ENCODE data around the gene FMNL2. TPM values are rescaled to one million over a fixed set of nuclear protein-coding genes. Genes with fewer than 3 reads are reported as not detected.

The FMNL2 gene
- total RNA-seq, 1 donor from 2014 or later = 166 TPM

DNA sequence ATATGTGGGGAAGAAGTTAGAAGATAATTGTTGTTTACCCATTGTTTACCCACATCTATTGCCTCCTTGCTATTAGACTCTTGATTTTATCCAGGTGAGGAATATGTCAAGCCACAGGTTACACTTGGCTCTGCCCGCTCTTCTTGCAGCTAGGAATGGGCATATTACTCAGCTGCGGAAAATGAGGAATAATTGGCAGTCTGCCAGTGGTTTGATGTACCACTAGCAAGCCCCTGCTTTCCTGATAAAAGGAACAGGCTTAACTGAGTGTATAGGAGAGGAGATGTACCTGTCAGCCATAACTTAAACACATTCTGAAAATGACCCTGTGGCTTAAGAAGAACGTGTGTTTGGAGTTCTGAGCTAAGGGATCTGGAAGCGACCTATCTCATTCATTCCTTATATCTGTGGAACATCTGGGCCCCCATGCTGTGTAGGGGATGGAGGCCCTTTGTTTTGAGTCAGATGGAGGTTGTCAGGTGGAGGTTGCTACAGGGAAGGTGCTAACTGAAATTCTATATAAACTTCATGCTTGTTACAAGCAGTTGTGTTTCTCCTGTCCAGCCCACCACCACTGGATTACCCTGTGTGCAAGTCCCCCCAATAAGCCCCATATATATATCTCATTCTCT, 4.6 kb upstream of the FMNL2 start:
- H3K36me3 Mint-ChIP-seq (ENCODE audit: unreplicated experiment) = no peaks in the 10 kb centered on the region
- TF ChIP-seq, protein P1, sequence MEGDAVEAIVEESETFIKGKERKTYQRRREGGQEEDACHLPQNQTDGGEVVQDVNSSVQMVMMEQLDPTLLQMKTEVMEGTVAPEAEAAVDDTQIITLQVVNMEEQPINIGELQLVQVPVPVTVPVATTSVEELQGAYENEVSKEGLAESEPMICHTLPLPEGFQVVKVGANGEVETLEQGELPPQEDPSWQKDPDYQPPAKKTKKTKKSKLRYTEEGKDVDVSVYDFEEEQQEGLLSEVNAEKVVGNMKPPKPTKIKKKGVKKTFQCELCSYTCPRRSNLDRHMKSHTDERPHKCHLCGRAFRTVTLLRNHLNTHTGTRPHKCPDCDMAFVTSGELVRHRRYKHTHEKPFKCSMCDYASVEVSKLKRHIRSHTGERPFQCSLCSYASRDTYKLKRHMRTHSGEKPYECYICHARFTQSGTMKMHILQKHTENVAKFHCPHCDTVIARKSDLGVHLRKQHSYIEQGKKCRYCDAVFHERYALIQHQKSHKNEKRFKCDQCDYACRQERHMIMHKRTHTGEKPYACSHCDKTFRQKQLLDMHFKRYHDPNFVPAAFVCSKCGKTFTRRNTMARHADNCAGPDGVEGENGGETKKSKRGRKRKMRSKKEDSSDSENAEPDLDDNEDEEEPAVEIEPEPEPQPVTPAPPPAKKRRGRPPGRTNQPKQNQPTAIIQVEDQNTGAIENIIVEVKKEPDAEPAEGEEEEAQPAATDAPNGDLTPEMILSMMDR (IDR thresholded peaks at IDR 0.05; ENCODE audit: partially characterized antibody, unreplicated experiment) = no peak
- DNase-seq = no peak
- H3K4me3 Mint-ChIP-seq (ENCODE audit: unreplicated experiment) = no peak overlapping the region
- H3K27me3 Mint-ChIP-seq (ENCODE audit: unreplicated experiment) = peaks cover 3% of the 10 kb centered on the region
- H3K27ac Mint-ChIP-seq (ENCODE audit: unreplicated experiment) = no peak overlapping the region
- H3K9me3 Mint-ChIP-seq (ENCODE audit: unreplicated experiment) = no peaks in the 10 kb centered on the region
- peaks cover 3% of the 10 kb centered on the region for H3K4me1 Mint-ChIP-seq (ENCODE audit: low read depth, unreplicated experiment)

DNA sequence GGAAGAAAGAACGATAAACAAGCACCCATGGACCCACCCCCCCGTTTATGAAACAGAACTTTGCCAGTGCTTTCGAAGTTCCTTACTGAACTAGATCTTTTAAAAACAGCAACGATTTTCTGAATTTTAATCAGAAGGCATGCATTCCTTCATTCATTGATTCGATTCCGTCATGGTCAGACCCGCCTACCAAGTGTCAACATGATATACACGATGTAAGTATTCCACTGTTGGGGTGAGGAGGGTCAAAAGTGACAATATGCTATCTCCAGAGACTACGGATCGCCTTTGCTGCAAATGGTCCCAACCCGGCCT, 316 bp upstream of the FMNL2 start:
- Mint-ChIP-seq H3K4me3 (ENCODE audit: unreplicated experiment) (peak overlapping the region; percentile 81), H3K27me3 (ENCODE audit: unreplicated experiment) (peaks cover 12% of the 10 kb centered on the region), H3K27ac (ENCODE audit: unreplicated experiment) (peak overlapping the region; percentile 50), H3K36me3 (ENCODE audit: unreplicated experiment) (no peaks in the 10 kb centered on the region), H3K9me3 (ENCODE audit: unreplicated experiment) (peaks cover 12% of the 10 kb centered on the region), H3K4me1 (ENCODE audit: low read depth, unreplicated experiment) (peaks cover 20% of the 10 kb centered on the region)
- DNase-seq = no peak
- TF ChIP-seq, protein P1 (IDR thresholded peaks at IDR 0.05; ENCODE audit: partially characterized antibody, unreplicated experiment) = no peak

DNA sequence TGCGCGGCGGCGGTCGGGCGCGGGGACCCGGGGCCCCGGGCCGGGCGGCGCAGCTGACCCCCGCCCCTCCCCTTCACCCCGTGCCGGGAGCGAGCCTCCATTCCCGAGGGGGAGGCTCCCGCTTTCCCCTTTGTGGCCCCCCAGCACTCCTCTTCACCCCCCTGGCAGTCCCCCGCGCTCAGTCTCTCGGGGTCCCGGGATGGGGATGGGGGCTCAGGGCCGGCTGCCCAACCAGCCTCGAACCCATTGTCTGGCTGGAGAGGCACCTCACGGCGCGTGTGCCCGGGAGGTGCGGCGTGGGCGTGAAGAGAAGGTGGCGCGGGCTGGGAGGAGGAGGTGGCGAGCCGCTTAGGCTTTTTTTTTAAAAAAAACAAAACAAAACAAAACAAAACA, 748 bp downstream of the FMNL2 start:
- no peak for DNase-seq
- Mint-ChIP-seq H3K4me1 (ENCODE audit: low read depth, unreplicated experiment) (peaks cover 25% of the 10 kb centered on the region), H3K27me3 (ENCODE audit: unreplicated experiment) (peaks cover 12% of the 10 kb centered on the region), H3K27ac (ENCODE audit: unreplicated experiment) (peak overlapping the region; percentile 88), H3K4me3 (ENCODE audit: unreplicated experiment) (peak overlapping the region; percentile 84), H3K9me3 (ENCODE audit: unreplicated experiment) (peaks cover 14% of the 10 kb centered on the region), H3K36me3 (ENCODE audit: unreplicated experiment) (no peaks in the 10 kb centered on the region)
- TF ChIP-seq, protein P1 (IDR thresholded peaks at IDR 0.05; ENCODE audit: partially characterized antibody, unreplicated experiment) = no peak

DNA sequence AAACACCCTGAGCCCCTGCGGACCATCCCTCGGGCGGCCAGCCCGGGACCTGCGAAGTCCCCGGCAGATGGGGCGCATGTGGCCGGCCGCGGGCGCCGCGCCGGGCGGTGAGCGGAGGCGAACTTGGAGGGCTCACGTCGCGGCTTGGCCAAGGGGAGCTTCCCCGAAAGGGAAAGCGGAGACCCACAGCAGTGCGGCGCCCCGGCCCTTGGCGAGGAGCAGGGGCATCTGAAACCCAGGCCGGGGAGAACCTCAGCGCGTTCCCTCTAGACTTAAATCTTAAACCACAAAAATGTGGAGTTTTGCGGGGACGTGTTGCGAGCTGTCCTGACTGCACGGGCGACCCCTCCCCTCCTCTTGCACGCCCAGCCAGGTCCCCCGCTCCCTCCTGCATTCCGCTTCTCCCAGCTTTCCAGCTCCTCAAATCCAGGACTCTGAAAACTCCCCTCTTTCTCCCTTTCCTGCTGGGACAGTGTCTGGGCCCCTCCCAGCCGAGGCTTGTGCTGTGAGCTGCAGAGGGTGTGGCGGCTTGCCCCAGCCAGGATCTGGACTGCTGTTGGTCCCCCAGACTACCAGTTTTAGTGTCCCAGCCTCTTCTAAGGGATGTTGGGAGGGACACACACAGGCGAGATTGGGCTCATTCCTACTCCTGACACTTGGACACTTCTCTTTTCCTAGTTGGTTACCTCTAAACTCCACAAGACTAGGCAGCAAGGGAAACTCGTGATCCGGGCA, 1.3 kb downstream of the FMNL2 start:
- DNase-seq = peak; percentile 68
- peaks cover 31% of the 10 kb centered on the region for H3K4me1 Mint-ChIP-seq (ENCODE audit: low read depth, unreplicated experiment)
- peak overlapping the region; percentile 97 for H3K4me3 Mint-ChIP-seq (ENCODE audit: unreplicated experiment)
- TF ChIP-seq, protein P1 (IDR thresholded peaks at IDR 0.05; ENCODE audit: partially characterized antibody, unreplicated experiment) = no peak
- H3K9me3 Mint-ChIP-seq (ENCODE audit: unreplicated experiment) = peaks cover 14% of the 10 kb centered on the region
- H3K27ac Mint-ChIP-seq (ENCODE audit: unreplicated experiment) = peak overlapping the region; percentile 93
- peaks cover 12% of the 10 kb centered on the region for H3K27me3 Mint-ChIP-seq (ENCODE audit: unreplicated experiment)
- no peaks in the 10 kb centered on the region for H3K36me3 Mint-ChIP-seq (ENCODE audit: unreplicated experiment)

DNA sequence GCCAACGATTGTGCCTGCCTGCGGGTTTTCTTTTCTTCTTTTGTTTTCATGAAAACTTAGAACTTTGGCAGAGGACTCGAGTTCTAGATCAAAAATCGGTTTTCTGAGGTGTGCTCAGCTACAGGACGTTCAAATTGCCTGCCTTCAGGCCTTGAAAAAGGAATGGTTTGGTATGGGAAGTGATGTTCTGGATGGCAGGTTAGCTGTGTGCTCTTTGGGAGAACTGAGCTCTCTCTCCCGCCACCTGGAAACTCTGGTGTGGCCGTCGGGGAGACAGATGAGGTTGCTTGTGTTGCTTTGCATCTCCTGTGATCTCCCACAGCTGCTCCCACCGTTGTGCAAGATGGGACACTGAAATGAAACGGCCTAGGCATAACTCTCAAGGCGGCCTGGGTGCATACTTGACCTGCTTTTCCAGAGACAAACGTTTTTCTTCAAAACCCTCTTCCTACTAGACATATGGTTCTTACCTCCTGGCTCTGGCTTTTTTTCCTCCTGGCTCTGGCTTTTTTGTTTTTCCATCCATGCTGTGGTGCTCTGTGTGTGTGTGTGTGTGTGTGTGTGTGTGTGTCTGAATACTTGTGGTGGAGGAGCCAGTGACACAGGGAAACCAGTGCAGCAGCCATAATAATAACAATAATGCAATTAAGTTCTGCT, 2.0 kb downstream of the FMNL2 start:
- H3K4me3 Mint-ChIP-seq (ENCODE audit: unreplicated experiment) = peak overlapping the region; percentile 97
- TF ChIP-seq, protein P1 (IDR thresholded peaks at IDR 0.05; ENCODE audit: partially characterized antibody, unreplicated experiment) = no peak
- peak overlapping the region; percentile 93 for H3K27ac Mint-ChIP-seq (ENCODE audit: unreplicated experiment)
- no peaks in the 10 kb centered on the region for H3K36me3 Mint-ChIP-seq (ENCODE audit: unreplicated experiment)
- peaks cover 14% of the 10 kb centered on the region for H3K9me3 Mint-ChIP-seq (ENCODE audit: unreplicated experiment)
- DNase-seq = peak; percentile 48
- peaks cover 12% of the 10 kb centered on the region for H3K27me3 Mint-ChIP-seq (ENCODE audit: unreplicated experiment)
- H3K4me1 Mint-ChIP-seq (ENCODE audit: low read depth, unreplicated experiment) = peaks cover 38% of the 10 kb centered on the region

Data from glutamatergic neuron (in vitro differentiated cells).